Fibroblast of lung (primary cell): Measurements from ENCODE around the gene CEP131. TPM values are rescaled to one million over a fixed set of nuclear protein-coding genes. Genes with fewer than 3 reads are reported as not detected.

Source experiments
- DNase-seq, 2 donors: peaks; one replicate each; pipeline versions ENCODE4 v3.0.0 to v3.0.0-alpha.2; 2010; ENCODE audit warnings: low read depth in 2 of 2
- H2AFZ ChIP-seq: 2 replicates; pipeline ENCODE4 v1.5.1; 2012; ENCODE audit warnings: low read length, control low read depth, inconsistent platforms
- H3K27ac ChIP-seq: 2 replicates; pipeline ENCODE4 v1.5.1; 2011; ENCODE audit warnings: low read length, control low read depth; ENCODE audit not compliant: insufficient read depth
- H3K27me3 ChIP-seq: 2 replicates; pipeline ENCODE4 v1.5.1; 2011; ENCODE audit warnings: mild to moderate bottlenecking, low read length; ENCODE audit not compliant: control insufficient read depth, insufficient read depth
- H3K36me3 ChIP-seq: 2 replicates; pipeline ENCODE4 v1.5.1; 2011; ENCODE audit warnings: low read length; ENCODE audit not compliant: control insufficient read depth, insufficient read depth
- H3K4me1 ChIP-seq: 2 replicates; pipeline ENCODE4 v1.5.1; 2011; ENCODE audit warnings: low read length; ENCODE audit not compliant: control insufficient read depth, insufficient read depth; ENCODE audit errors: extremely low read depth
- H3K4me2 ChIP-seq: 2 replicates; pipeline ENCODE4 v1.5.1; 2011; ENCODE audit warnings: low read length, control low read depth; ENCODE audit not compliant: insufficient read depth; ENCODE audit errors: extremely low read depth
- H3K4me3 ChIP-seq, 4 experiments: fragments of 200-600 bp in 1 of 4; sonication (generic) in 1 of 4; replicated peaks in 1 of 4; 2 replicates each; pipeline ENCODE4 v1.5.1; 2011 to 2016; ENCODE audit warnings: low read length in 4 of 4, low read depth in 3 of 4, mild to moderate bottlenecking in 3 of 4, control low read depth in 2 of 4, inconsistent platforms in 1 of 4, mixed read lengths in 1 of 4; ENCODE audit not compliant: insufficient read depth in 1 of 4; ENCODE audit errors: control extremely low read depth in 1 of 4
- H3K79me2 ChIP-seq: 2 replicates; pipeline ENCODE4 v1.5.1; 2012; ENCODE audit warnings: mild to moderate bottlenecking, low read length, inconsistent platforms; ENCODE audit not compliant: control insufficient read depth, insufficient read depth
- H3K9ac ChIP-seq: 2 replicates; pipeline ENCODE4 v1.5.1; 2011; ENCODE audit warnings: mild to moderate bottlenecking, low read length, control low read depth; ENCODE audit not compliant: insufficient read depth
- H3K9me3 ChIP-seq: 2 replicates; pipeline ENCODE4 v1.5.1; 2012; ENCODE audit warnings: low read depth, low read length; ENCODE audit not compliant: control insufficient read depth, insufficient read depth
- H4K20me1 ChIP-seq: 2 replicates; pipeline ENCODE4 v1.5.1; 2011; ENCODE audit warnings: low read length; ENCODE audit not compliant: control insufficient read depth, insufficient read depth; ENCODE audit errors: extremely low read depth
- EZH2 ChIP-seq: IDR thresholded peaks from 2 replicates; pipeline ENCODE4 v1.5.1; 2012; ENCODE audit warnings: low read length, control low read depth, mild to moderate bottlenecking; ENCODE audit errors: missing control alignments
- polyA plus RNA-seq, 2 donors: library from polyadenylated mRNA; depleted of rRNA in 1 of 2; stranded (reverse) in 1 of 2; unstranded in 1 of 2; fragments of >200 nt; gene quantifications; 2 replicates each; pipeline ENCODE4 v1.2.1, GENCODE V29; 2011 to 2012; ENCODE audit warnings: missing spikeins in 1 of 2
- total RNA-seq: library from RNA; depleted of rRNA; stranded (reverse); fragments of >200 nt; gene quantifications from 2 replicates; pipeline ENCODE4 v1.2.1, GENCODE V29; 2014
- TF ChIP-seq, protein P1 (sequence below), 2 donors: IDR thresholded peaks in 1 of 2; conservative IDR thresholded peaks in 1 of 2; 1 replicate in 1 of 2; 2 replicates in 1 of 2; pipeline ENCODE4 v1.5.1; 2011 to 2012; ENCODE audit warnings: low read length in 2 of 2, control low read depth in 1 of 2, inconsistent platforms in 1 of 2, low read depth in 1 of 2, mild to moderate bottlenecking in 1 of 2

The CEP131 gene
- total and polyA plus RNA-seq, 2 donors (not counting 1 experiment from before 2014, with no cell fraction given): 2.0 to 7.4 TPM

DNA sequence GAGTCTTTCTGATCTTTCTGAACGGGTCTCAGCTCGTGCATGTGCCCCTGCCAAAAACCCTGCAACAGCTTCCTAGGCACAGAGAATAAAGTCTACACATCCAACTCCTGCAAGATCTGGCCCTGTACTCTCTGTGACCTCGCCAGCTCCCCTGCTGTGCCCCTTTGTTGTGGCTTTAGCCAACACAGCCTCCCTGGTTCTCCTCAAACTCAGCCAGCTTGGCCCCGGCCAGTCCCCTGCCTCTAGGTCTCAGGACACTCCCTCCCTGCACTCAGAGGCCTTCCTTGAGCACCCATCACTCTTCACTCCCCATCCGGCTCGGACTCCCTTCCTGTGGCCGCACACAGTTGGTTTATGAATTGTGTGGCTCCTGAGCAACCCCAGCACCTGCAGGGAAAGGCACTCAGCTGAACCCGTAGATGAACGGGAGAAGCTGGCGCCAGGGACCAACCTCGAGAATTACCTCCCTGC, 1.4 kb downstream of the CEP131 start:
- no peaks in the 10 kb centered on the region for H3K27me3 ChIP-seq
- no peak for DNase-seq
- H3K4me2 ChIP-seq: peak overlapping the region; percentile 96
- H4K20me1 ChIP-seq: no peaks in the 10 kb centered on the region
- no peak overlapping the region for H3K27ac ChIP-seq
- TF ChIP-seq EZH2: no peak
- TF ChIP-seq, protein P1, sequence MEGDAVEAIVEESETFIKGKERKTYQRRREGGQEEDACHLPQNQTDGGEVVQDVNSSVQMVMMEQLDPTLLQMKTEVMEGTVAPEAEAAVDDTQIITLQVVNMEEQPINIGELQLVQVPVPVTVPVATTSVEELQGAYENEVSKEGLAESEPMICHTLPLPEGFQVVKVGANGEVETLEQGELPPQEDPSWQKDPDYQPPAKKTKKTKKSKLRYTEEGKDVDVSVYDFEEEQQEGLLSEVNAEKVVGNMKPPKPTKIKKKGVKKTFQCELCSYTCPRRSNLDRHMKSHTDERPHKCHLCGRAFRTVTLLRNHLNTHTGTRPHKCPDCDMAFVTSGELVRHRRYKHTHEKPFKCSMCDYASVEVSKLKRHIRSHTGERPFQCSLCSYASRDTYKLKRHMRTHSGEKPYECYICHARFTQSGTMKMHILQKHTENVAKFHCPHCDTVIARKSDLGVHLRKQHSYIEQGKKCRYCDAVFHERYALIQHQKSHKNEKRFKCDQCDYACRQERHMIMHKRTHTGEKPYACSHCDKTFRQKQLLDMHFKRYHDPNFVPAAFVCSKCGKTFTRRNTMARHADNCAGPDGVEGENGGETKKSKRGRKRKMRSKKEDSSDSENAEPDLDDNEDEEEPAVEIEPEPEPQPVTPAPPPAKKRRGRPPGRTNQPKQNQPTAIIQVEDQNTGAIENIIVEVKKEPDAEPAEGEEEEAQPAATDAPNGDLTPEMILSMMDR (conservative IDR thresholded peaks at IDR 0.05 in 1 of 2, IDR thresholded peaks at IDR 0.05 in 1 of 2; ENCODE audit: low read depth in 1 of 2, low read length in 2 of 2): no peak
- no peaks in the 10 kb centered on the region for H3K79me2 ChIP-seq
- H3K9ac ChIP-seq: no peak overlapping the region
- no peaks in the 10 kb centered on the region for H3K9me3 ChIP-seq
- H3K4me3 ChIP-seq: peak overlapping the region in 1 of 4 experiments; percentile 79
- H3K36me3 ChIP-seq: no peaks in the 10 kb centered on the region
- H3K4me1 ChIP-seq: peaks cover 4% of the 10 kb centered on the region
- no peak overlapping the region for H2AFZ ChIP-seq

DNA sequence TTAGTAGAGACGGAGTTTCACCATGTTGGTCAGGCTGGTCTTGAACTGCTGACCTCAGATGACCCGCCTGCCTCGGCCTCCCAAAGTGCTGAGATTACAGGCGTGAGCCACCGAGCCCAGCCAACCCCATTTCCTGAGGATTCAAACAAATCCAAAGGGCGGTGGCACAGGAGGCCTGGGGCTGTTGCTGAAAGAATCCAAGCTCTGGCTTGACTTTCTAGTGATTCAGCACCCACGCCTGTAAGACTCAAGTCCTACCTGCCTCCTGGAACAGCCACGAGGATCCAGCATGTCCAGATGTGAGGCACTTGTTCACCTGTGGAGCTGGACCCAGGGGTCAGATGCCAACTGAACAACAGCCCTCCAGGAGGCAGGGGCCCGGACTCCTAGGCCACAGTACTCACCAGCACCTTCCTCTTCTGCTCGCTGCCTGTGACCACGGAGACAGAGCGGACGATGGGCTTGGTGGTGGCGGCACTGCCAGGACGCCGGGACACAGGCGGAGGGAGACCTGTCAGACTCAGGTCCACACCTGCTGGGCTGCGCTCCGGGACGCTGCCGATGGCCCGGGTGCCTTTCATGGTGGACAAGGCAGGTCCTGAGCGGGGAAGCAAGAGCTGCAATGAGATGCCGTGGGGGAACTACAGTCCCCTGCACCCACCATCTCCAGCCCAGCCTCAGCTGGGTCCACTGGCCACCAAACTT, 3.1 kb downstream of the CEP131 start:
- Histone ChIP-seq H4K20me1 (no peaks in the 10 kb centered on the region), H3K4me3 (no peak overlapping the region), H3K9me3 (no peaks in the 10 kb centered on the region), H3K4me2 (no peak overlapping the region), H3K9ac (no peak overlapping the region), H3K27me3 (no peaks in the 10 kb centered on the region), H3K27ac (no peak overlapping the region), H3K79me2 (no peaks in the 10 kb centered on the region), H2AFZ (no peak overlapping the region), H3K4me1 (peaks cover 4% of the 10 kb centered on the region), H3K36me3 (no peaks in the 10 kb centered on the region)
- DNase-seq: no peak
- TF ChIP-seq EZH2: no peak
- TF ChIP-seq, protein P1 (conservative IDR thresholded peaks at IDR 0.05 in 1 of 2, IDR thresholded peaks at IDR 0.05 in 1 of 2; ENCODE audit: low read depth in 1 of 2, low read length in 2 of 2): no peak

DNA sequence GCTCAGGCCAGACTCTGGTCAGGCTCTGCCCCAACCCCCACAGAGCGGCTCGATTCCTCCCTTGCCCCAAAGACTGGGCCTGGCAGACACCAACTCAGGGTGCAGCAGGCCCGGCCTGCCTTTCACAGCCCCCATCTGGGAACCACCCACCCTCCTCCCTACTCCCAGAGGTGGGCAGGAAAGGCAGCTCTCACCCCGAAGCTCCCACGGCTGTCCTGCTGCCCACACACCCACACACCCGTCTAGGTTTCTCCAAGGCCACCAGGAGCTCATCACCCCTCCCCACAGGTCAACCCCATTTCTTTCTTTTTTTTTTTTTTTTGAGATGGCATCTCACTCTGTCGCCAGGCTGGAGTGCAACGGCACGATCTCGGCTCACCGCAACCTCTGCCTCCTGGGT, 3.8 kb downstream of the CEP131 start:
- H3K4me2 ChIP-seq: no peak overlapping the region
- no peak for TF ChIP-seq EZH2
- TF ChIP-seq, protein P1 (conservative IDR thresholded peaks at IDR 0.05 in 1 of 2, IDR thresholded peaks at IDR 0.05 in 1 of 2; ENCODE audit: low read depth in 1 of 2, low read length in 2 of 2): no peak
- no peaks in the 10 kb centered on the region for H4K20me1 ChIP-seq
- no peaks in the 10 kb centered on the region for H3K79me2 ChIP-seq
- no peak for DNase-seq
- H3K9me3 ChIP-seq: no peaks in the 10 kb centered on the region
- H3K4me3 ChIP-seq: no peak overlapping the region
- H3K4me1 ChIP-seq: peaks cover 4% of the 10 kb centered on the region
- H3K27me3 ChIP-seq: no peaks in the 10 kb centered on the region
- no peak overlapping the region for H2AFZ ChIP-seq
- H3K27ac ChIP-seq: no peak overlapping the region
- H3K9ac ChIP-seq: no peak overlapping the region
- no peaks in the 10 kb centered on the region for H3K36me3 ChIP-seq
